IMR-90 (cell line): ENCODE data around the gene DPF1. TPM values are rescaled to one million over a fixed set of nuclear protein-coding genes. Genes with fewer than 3 reads are reported as not detected.

Experiments
- ATAC-seq: fragments of 200-7000 bp; cut with Tn5 transposase; 2 replicates; pipeline ENCODE4 v1.9.1; 2020; ENCODE audit warnings: low read depth, mild to moderate bottlenecking, moderate library complexity
- BruUV-seq: library from RNA; stranded (reverse); fragments of 400-500 nt; replicated peaks from 2 replicates; lab custom pipeline; 2021; lab: Mats Ljungman, UMichigan
- CTCF ChIA-PET: fragments of 300-600 bp; formaldehyde crosslinking; extraction: SDS; loops from one replicate; lab custom pipeline; 2021; ENCODE audit warnings: antibody characterized with exemption; lab: Yijun Ruan, JAX
- POLR2A ChIA-PET: fragments of 300-600 bp; sonication (Branson Sonifier 250); formaldehyde crosslinking; loops from one replicate; lab custom pipeline; 2022; ENCODE audit warnings: antibody characterized with exemption; ENCODE audit not compliant: unreplicated experiment; lab: Charles Lee
- DNase-seq: peaks from one replicate; pipeline ENCODE4 v3.0.0; 2013
- H2AFZ ChIP-seq: replicated peaks from 2 replicates; pipeline ENCODE3; 2013; ENCODE audit warnings: low read length, mild to moderate bottlenecking; ENCODE audit not compliant: poor library complexity
- H2AK5ac ChIP-seq: 2 replicates; pipeline ENCODE4 v1.6.1; 2013; ENCODE audit warnings: low read depth, low read length, inconsistent platforms
- H2AK9ac ChIP-seq: replicated peaks from 2 replicates; pipeline ENCODE3; 2013; ENCODE audit warnings: mild to moderate bottlenecking, low read depth, low read length, moderate library complexity; ENCODE audit not compliant: poor library complexity
- H2BK120ac ChIP-seq: 2 replicates; pipeline ENCODE4 v1.6.1; 2013; ENCODE audit warnings: low read depth, low read length, inconsistent platforms
- H2BK15ac ChIP-seq: 3 replicates; pipeline ENCODE4 v1.6.1; 2013; ENCODE audit warnings: low read depth, low read length, inconsistent platforms
- H2BK20ac ChIP-seq: 2 replicates; pipeline ENCODE4 v1.6.1; 2013; ENCODE audit warnings: low read depth, mild to moderate bottlenecking, inconsistent platforms, low read length, moderate library complexity
- H2BK5ac ChIP-seq: 2 replicates; pipeline ENCODE4 v1.6.1; 2013; ENCODE audit warnings: mild to moderate bottlenecking, low read depth, low read length, inconsistent platforms; ENCODE audit not compliant: poor library complexity, severe bottlenecking
- H3K14ac ChIP-seq: replicated peaks from 2 replicates; pipeline ENCODE4 v1.6.1; 2013; ENCODE audit warnings: low read depth, low read length, inconsistent platforms
- H3K18ac ChIP-seq: 2 replicates; pipeline ENCODE4 v1.6.1; 2013; ENCODE audit warnings: low read depth, low read length, control low read depth
- H3K23ac ChIP-seq: 2 replicates; pipeline ENCODE4 v1.6.1; 2013; ENCODE audit warnings: low read depth, low read length, inconsistent platforms
- H3K27ac ChIP-seq: 2 replicates; pipeline ENCODE4 v1.5.1; 2013; ENCODE audit warnings: mild to moderate bottlenecking, control low read depth, low read length; ENCODE audit not compliant: insufficient read depth
- H3K27me3 ChIP-seq: 2 replicates; pipeline ENCODE4 v1.6.1; 2013; ENCODE audit warnings: low read length; ENCODE audit not compliant: control insufficient read depth, insufficient read depth
- H3K36me3 ChIP-seq: 2 replicates; pipeline ENCODE4 v1.6.1; 2013; ENCODE audit warnings: low read length, mixed read lengths; ENCODE audit not compliant: control insufficient read depth, insufficient read depth
- H3K4ac ChIP-seq: 2 replicates; pipeline ENCODE4 v1.6.1; 2013; ENCODE audit warnings: low read depth, low read length, inconsistent platforms
- H3K4me1 ChIP-seq: 2 replicates; pipeline ENCODE4 v1.6.1; 2013; ENCODE audit warnings: low read length, mixed read lengths; ENCODE audit not compliant: control insufficient read depth, insufficient read depth
- H3K4me2 ChIP-seq: 2 replicates; pipeline ENCODE4 v1.6.1; 2013; ENCODE audit warnings: low read depth, mild to moderate bottlenecking, control low read depth, low read length, moderate library complexity
- H3K4me3 ChIP-seq: 2 replicates; pipeline ENCODE4 v1.5.1; 2013; ENCODE audit warnings: low read depth, mild to moderate bottlenecking, control low read depth, low read length, moderate library complexity; ENCODE audit not compliant: insufficient read depth
- H3K56ac ChIP-seq: 2 replicates; pipeline ENCODE4 v1.6.1; 2013; ENCODE audit warnings: low read length, inconsistent platforms; ENCODE audit not compliant: insufficient read depth; ENCODE audit errors: extremely low read depth
- H3K79me1 ChIP-seq, 2 experiments: 2 replicates each; pipeline ENCODE4 v1.6.1; 2013; ENCODE audit warnings: low read length in 2 of 2, inconsistent platforms in 1 of 2, low read depth in 1 of 2
- H3K9ac ChIP-seq: 2 replicates; pipeline ENCODE4 v1.6.1; 2013; ENCODE audit warnings: low read depth, low read length, control low read depth
- H3K9me1 ChIP-seq: 2 replicates; pipeline ENCODE4 v1.6.1; 2013; ENCODE audit warnings: low read length, inconsistent platforms; ENCODE audit not compliant: insufficient read depth
- H3K9me3 ChIP-seq: 2 replicates; pipeline ENCODE4 v1.6.1; 2013; ENCODE audit warnings: low read length; ENCODE audit not compliant: control insufficient read depth, insufficient read depth
- H4K20me1 ChIP-seq: 2 replicates; pipeline ENCODE4 v1.6.1; 2013; ENCODE audit warnings: low read length, inconsistent platforms; ENCODE audit not compliant: insufficient read depth
- H4K5ac ChIP-seq: 2 replicates; pipeline ENCODE4 v1.6.1; 2013; ENCODE audit warnings: mild to moderate bottlenecking, low read depth, low read length, control low read depth
- H4K8ac ChIP-seq, 2 experiments: 2 replicates each; pipeline ENCODE4 v1.6.1; 2013; ENCODE audit warnings: low read depth in 2 of 2, low read length in 2 of 2, control low read depth in 1 of 2, inconsistent platforms in 1 of 2
- H4K91ac ChIP-seq: 2 replicates; pipeline ENCODE4 v1.6.1; 2013; ENCODE audit warnings: low read depth, low read length, inconsistent platforms; ENCODE audit not compliant: insufficient read depth
- BHLHE40 ChIP-seq: fragments of 150-350 bp; IDR thresholded peaks from 2 replicates; pipeline ENCODE4 v1.6.1; 2016; ENCODE audit warnings: mild to moderate bottlenecking, low read depth, low read length
- CEBPB ChIP-seq: IDR thresholded peaks from 2 replicates; pipeline ENCODE4 v1.6.1; 2012; ENCODE audit warnings: low read depth, low read length, improper control_type of control experiment
- CHD1 ChIP-seq: IDR thresholded peaks from 2 replicates; pipeline ENCODE4 v1.6.1; 2012; ENCODE audit warnings: low read depth, low read length, improper control_type of control experiment
- CTCF ChIP-seq: conservative IDR thresholded peaks from 2 replicates; pipeline ENCODE4 v1.5.1; 2012; ENCODE audit warnings: mild to moderate bottlenecking, low read depth, low read length, improper control_type of control experiment
- FOS ChIP-seq: fragments of 150-350 bp; IDR thresholded peaks from 2 replicates; pipeline ENCODE4 v1.6.1; 2016; ENCODE audit warnings: low read depth, low read length
- MAFK ChIP-seq: IDR thresholded peaks from 2 replicates; pipeline ENCODE4 v1.6.1; 2012; ENCODE audit warnings: low read depth, low read length, improper control_type of control experiment
- MAZ ChIP-seq: IDR thresholded peaks from 2 replicates; pipeline ENCODE4 v1.6.1; 2012; ENCODE audit warnings: low read depth, mild to moderate bottlenecking, low read length, improper control_type of control experiment, moderate library complexity, borderline replicate concordance
- MXI1 ChIP-seq: IDR thresholded peaks from 2 replicates; pipeline ENCODE4 v1.6.1; 2012; ENCODE audit warnings: low read depth, mild to moderate bottlenecking, low read length, moderate library complexity, borderline replicate concordance
- NFE2L2 ChIP-seq: fragments of 150-350 bp; IDR thresholded peaks from 2 replicates; pipeline ENCODE4 v1.6.1; 2016; ENCODE audit warnings: low read depth, mild to moderate bottlenecking, low read length
- POLR2A ChIP-seq: IDR thresholded peaks from 2 replicates; pipeline ENCODE4 v1.6.1; 2012; ENCODE audit warnings: mild to moderate bottlenecking, low read depth, low read length
- RAD21 ChIP-seq: IDR thresholded peaks from 2 replicates; pipeline ENCODE4 v1.6.1; 2012; ENCODE audit warnings: low read length, improper control_type of control experiment
- RCOR1 ChIP-seq: IDR thresholded peaks from 2 replicates; pipeline ENCODE4 v1.6.1; 2012; ENCODE audit warnings: mild to moderate bottlenecking, low read length, improper control_type of control experiment; ENCODE audit not compliant: insufficient replicate concordance
- RFX5 ChIP-seq: IDR thresholded peaks from 2 replicates; pipeline ENCODE4 v1.8.0; 2012; ENCODE audit warnings: low read depth, mild to moderate bottlenecking, low read length, moderate library complexity
- SMC3 ChIP-seq: fragments of 150-350 bp; IDR thresholded peaks from 2 replicates; pipeline ENCODE4 v1.6.1; 2016; ENCODE audit warnings: low read depth, mild to moderate bottlenecking, antibody characterized with exemption, low read length, moderate library complexity
- USF2 ChIP-seq: fragments of 150-350 bp; IDR thresholded peaks from 2 replicates; pipeline ENCODE4 v1.6.1; 2017; ENCODE audit warnings: mild to moderate bottlenecking, antibody characterized with exemption, low read length, low read depth
- WGBS, 2 experiments: methylation state at CpG; one replicate each; pipeline versions ENCODE4 v1.1.5 to v1.1.7; 2013; ENCODE audit warnings: missing lambda C conversion rate in 2 of 2; ENCODE audit not compliant: insufficient read length in 1 of 2; ENCODE audit errors: extremely low coverage in 2 of 2; 5-methylcytosine and 5-hydroxymethylcytosine counted together
- dilution Hi-C: fragments of 300-500 bp; cut with HindIII; formaldehyde crosslinking; loops from one replicate; pipeline ENCODE4 v1.14.3; 2018; ENCODE audit warnings: low sequenced_read_pairs; ENCODE audit not compliant: unreplicated experiment
- in situ Hi-C: fragments of 300-500 bp; cut with MboI; formaldehyde crosslinking; loops from 3 replicates; pipeline ENCODE4 v1.14.3; 2019; ENCODE audit warnings: low sequenced_read_pairs, inconsistent platforms, mixed read lengths
- intact Hi-C: fragments of 100-400 bp; cut with micrococcal nuclease; formaldehyde crosslinking; loops from 2 replicates; pipeline ENCODE4 v1.10.0; 2022
- polyA plus RNA-seq, 3 experiments: library from polyadenylated mRNA; depleted of rRNA; stranded (reverse); fragments of >200 nt; gene quantifications; 2 replicates each; pipeline ENCODE4 v1.2.3, GENCODE V29; 2012; ENCODE audit warnings: low replicate concordance in 1 of 3
- total RNA-seq: library from RNA; depleted of rRNA; stranded (reverse); fragments of >200 nt; gene quantifications from 2 replicates; pipeline ENCODE4 v1.2.3, GENCODE V29; 2012
- TF ChIP-seq, protein P1 (sequence below): fragments of 150-350 bp; IDR thresholded peaks from 2 replicates; pipeline ENCODE4 v1.6.1; 2016; ENCODE audit warnings: low read depth, mild to moderate bottlenecking, low read length, moderate library complexity, borderline replicate concordance

The DPF1 gene
- total and polyA plus RNA-seq, 2 of the 4 experiments (the other 2 are of a cell fraction) = 3.2 to 5.5 TPM

DNA sequence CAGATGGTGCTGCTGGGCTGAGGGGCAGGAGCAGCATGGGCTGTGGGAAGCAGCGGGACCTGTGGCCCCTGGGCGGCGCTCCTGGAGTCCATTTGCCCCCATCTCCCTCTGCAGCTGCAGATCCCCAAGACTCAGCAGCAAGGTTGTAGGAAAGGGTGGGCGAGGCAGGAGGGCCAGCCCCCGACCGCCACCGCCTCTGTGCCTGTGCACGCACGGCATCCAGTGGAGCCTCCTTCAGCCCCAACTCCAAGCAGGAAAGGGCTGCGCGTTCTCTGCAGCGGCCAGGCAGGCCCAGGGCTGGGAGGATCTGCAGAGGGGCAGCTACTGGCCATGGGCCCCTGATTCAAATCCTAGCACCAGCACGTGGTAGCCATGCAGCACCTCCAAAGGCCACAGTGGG, 20.8 kb downstream of the DPF1 start:
- H3K4me2 ChIP-seq = no peak overlapping the region
- no peak overlapping the region for H3K4me3 ChIP-seq
- no peaks in the 10 kb centered on the region for H3K9me1 ChIP-seq
- no peak overlapping the region for H2BK120ac ChIP-seq
- H3K4ac ChIP-seq = no peak overlapping the region
- no peak overlapping the region for H3K23ac ChIP-seq
- no peak overlapping the region for H2AFZ ChIP-seq
- intact Hi-C loops (no loop called here), in situ Hi-C loops (no loop called here), dilution Hi-C loops (no loop called here)
- no peak overlapping the region for H3K9ac ChIP-seq
- TF ChIP-seq, protein P1, sequence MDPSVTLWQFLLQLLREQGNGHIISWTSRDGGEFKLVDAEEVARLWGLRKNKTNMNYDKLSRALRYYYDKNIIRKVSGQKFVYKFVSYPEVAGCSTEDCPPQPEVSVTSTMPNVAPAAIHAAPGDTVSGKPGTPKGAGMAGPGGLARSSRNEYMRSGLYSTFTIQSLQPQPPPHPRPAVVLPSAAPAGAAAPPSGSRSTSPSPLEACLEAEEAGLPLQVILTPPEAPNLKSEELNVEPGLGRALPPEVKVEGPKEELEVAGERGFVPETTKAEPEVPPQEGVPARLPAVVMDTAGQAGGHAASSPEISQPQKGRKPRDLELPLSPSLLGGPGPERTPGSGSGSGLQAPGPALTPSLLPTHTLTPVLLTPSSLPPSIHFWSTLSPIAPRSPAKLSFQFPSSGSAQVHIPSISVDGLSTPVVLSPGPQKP = no peak
- TF ChIP-seq CHD1 (no peak), NFE2L2 (no peak), FOS (no peak), BHLHE40 (no peak), CEBPB (no peak), RCOR1 (no peak), CTCF (no peak), MAFK (no peak), SMC3 (no peak), RFX5 (no peak), POLR2A (no peak), RAD21 (no peak), MXI1 (no peak), USF2 (no peak), MAZ (no peak)
- no peak overlapping the region for H3K14ac ChIP-seq
- H2AK5ac ChIP-seq = no peak overlapping the region
- H4K8ac ChIP-seq = no peak overlapping the region
- no peak overlapping the region for H2BK15ac ChIP-seq
- H3K27ac ChIP-seq = no peak overlapping the region
- no peaks in the 10 kb centered on the region for H3K79me1 ChIP-seq
- H2BK20ac ChIP-seq = no peak overlapping the region
- POLR2A ChIA-PET = no interaction called here
- H2AK9ac ChIP-seq = no peak overlapping the region
- H3K36me3 ChIP-seq = peaks cover 23% of the 10 kb centered on the region
- ATAC-seq (no peak), DNase-seq (no peak)
- no peak overlapping the region for H3K18ac ChIP-seq
- H3K9me3 ChIP-seq = no peaks in the 10 kb centered on the region
- no peak overlapping the region for H4K91ac ChIP-seq
- no TSS peak for BruUV-seq
- WGBS, 2 experiments = 85% methylated on average over 10 of the region's 13 CpGs; no CpG with 5 or more reads in 1 of the 2 experiments
- H2BK5ac ChIP-seq = no peak overlapping the region
- CTCF ChIA-PET = no interaction called here
- H3K27me3 ChIP-seq = no peaks in the 10 kb centered on the region
- H4K20me1 ChIP-seq = no peaks in the 10 kb centered on the region
- H3K4me1 ChIP-seq = no peaks in the 10 kb centered on the region
- no peak overlapping the region for H4K5ac ChIP-seq
- H3K56ac ChIP-seq = no peak overlapping the region
